ENCODE results near the gene CDK11A.
"Not testable (repeated sequence)": the region's sequence is repeated elsewhere in the genome, so short reads cannot be mapped to it uniquely, and the experiment has no call there.

GRCh38 chr1:1745651-1746565, 21.8 kb upstream of the CDK11A start:
- not testable (repeated sequence) for TF ChIP-seq CTCF (IDR thresholded peaks at IDR 0.05; ENCODE audit: extremely low read depth in 1 of 2, insufficient read depth in 1 of 2, low read depth in 1 of 2, low read length in 2 of 2); MAX (IDR thresholded peaks at IDR 0.05; ENCODE audit: insufficient read depth, insufficient read length); JUN (IDR thresholded peaks at IDR 0.05; ENCODE audit: borderline replicate concordance, insufficient read depth, insufficient read length, low read depth); MYC (IDR thresholded peaks at IDR 0.05; ENCODE audit: low read depth, low read length)

Data from endothelial cell of umbilical vein (primary cell).